Liver (tissue), 9 donors: ENCODE measurements around the gene MECR. TPM values are rescaled to one million over a fixed set of nuclear protein-coding genes. Genes with fewer than 3 reads are reported as not detected.

Experiments
- DNase-seq: peaks from one replicate; pipeline ENCODE4 v3.0.0-alpha.2; 2017; ENCODE audit warnings: low spot score
- H3K27ac ChIP-seq, 2 donors: one replicate each; pipeline ENCODE4 v1.7.0; 2013; ENCODE audit warnings: inconsistent platforms in 2 of 2, low read length in 2 of 2, control low read depth in 1 of 2, low read depth in 1 of 2, mild to moderate bottlenecking in 1 of 2
- H3K27me3 ChIP-seq, 4 donors: one replicate each; pipeline versions ENCODE4 v1.6.1 to v1.7.0; 2013; ENCODE audit warnings: low read length in 3 of 4, inconsistent platforms in 1 of 4, mild to moderate bottlenecking in 1 of 4, moderate library complexity in 1 of 4; ENCODE audit not compliant: control insufficient read depth in 4 of 4, insufficient read depth in 4 of 4
- H3K36me3 ChIP-seq, 4 donors: one replicate each; pipeline versions ENCODE4 v1.6.1 to v1.7.0; 2013; ENCODE audit warnings: low read length in 3 of 4, mild to moderate bottlenecking in 3 of 4, low read depth in 1 of 4, moderate library complexity in 1 of 4; ENCODE audit not compliant: control insufficient read depth in 4 of 4, insufficient read depth in 3 of 4
- H3K4me1 ChIP-seq, 4 donors: one replicate each; pipeline versions ENCODE4 v1.6.1 to v1.7.0; 2013; ENCODE audit warnings: low read length in 3 of 4, mild to moderate bottlenecking in 3 of 4, moderate library complexity in 1 of 4; ENCODE audit not compliant: control insufficient read depth in 4 of 4, insufficient read depth in 4 of 4
- H3K4me3 ChIP-seq, 3 donors: one replicate each; pipeline versions ENCODE4 v1.6.1 to v1.7.0; 2013; ENCODE audit warnings: low read length in 3 of 3, control low read depth in 1 of 3, low read depth in 1 of 3, mild to moderate bottlenecking in 1 of 3
- H3K9ac ChIP-seq, 2 donors: one replicate each; pipeline ENCODE4 v1.7.0; 2013; ENCODE audit warnings: low read length in 2 of 2, mild to moderate bottlenecking in 2 of 2, moderate library complexity in 2 of 2, control low read depth in 1 of 2, low read depth in 1 of 2
- H3K9me3 ChIP-seq, 4 donors: one replicate each; pipeline versions ENCODE4 v1.6.1 to v1.7.0; 2013; ENCODE audit warnings: low read length in 3 of 4; ENCODE audit not compliant: control insufficient read depth in 4 of 4
- ATF3 ChIP-seq: IDR thresholded peaks from 2 replicates; pipeline ENCODE4 v1.6.1; 2016; ENCODE audit warnings: antibody characterized with exemption
- CTCF ChIP-seq: fragments of 150-350 bp; IDR thresholded peaks from 2 replicates; pipeline ENCODE4 v1.5.1; 2017; ENCODE audit warnings: improper control_type of control experiment, low read depth, low read length; ENCODE audit not compliant: missing input control
- EGR1 ChIP-seq, 2 donors: IDR thresholded peaks; 2 replicates each; pipeline ENCODE4 v1.6.1; 2016 to 2018; ENCODE audit warnings: antibody characterized with exemption in 2 of 2, low read depth in 2 of 2
- FOXA1 ChIP-seq: IDR thresholded peaks from 2 replicates; pipeline ENCODE4 v1.6.1; 2016; ENCODE audit warnings: antibody characterized with exemption
- FOXA2 ChIP-seq: IDR thresholded peaks from 2 replicates; pipeline ENCODE4 v1.6.1; 2016; ENCODE audit warnings: antibody characterized with exemption
- GABPA ChIP-seq, 2 donors: IDR thresholded peaks in 1 of 2; conservative IDR thresholded peaks in 1 of 2; 2 replicates each; pipeline ENCODE4 v1.6.1; 2016; ENCODE audit warnings: antibody characterized with exemption in 2 of 2, mild to moderate bottlenecking in 1 of 2, moderate library complexity in 1 of 2
- HNF4A ChIP-seq, 2 donors: conservative IDR thresholded peaks; 2 replicates each; pipeline ENCODE4 v1.6.1; 2016; ENCODE audit warnings: antibody characterized with exemption in 2 of 2, mild to moderate bottlenecking in 2 of 2
- HNF4G ChIP-seq: IDR thresholded peaks from 2 replicates; pipeline ENCODE4 v1.6.1; 2016; ENCODE audit warnings: antibody characterized with exemption
- JUND ChIP-seq, 2 donors: IDR thresholded peaks; 2 replicates each; pipeline ENCODE4 v1.6.1; 2016; ENCODE audit warnings: antibody characterized with exemption in 2 of 2
- MAX ChIP-seq: IDR thresholded peaks from 2 replicates; pipeline ENCODE4 v1.6.1; 2016; ENCODE audit warnings: antibody characterized with exemption
- NR2F2 ChIP-seq: IDR thresholded peaks from 2 replicates; pipeline ENCODE4 v1.6.1; 2016; ENCODE audit warnings: antibody characterized with exemption
- RAD21 ChIP-seq, 2 donors: IDR thresholded peaks; 2 replicates each; pipeline ENCODE4 v1.6.1; 2016; ENCODE audit warnings: antibody characterized with exemption in 2 of 2, mild to moderate bottlenecking in 2 of 2
- RXRA ChIP-seq, 2 donors: IDR thresholded peaks; 2 replicates each; pipeline ENCODE4 v1.6.1; 2017 to 2018; ENCODE audit warnings: antibody characterized with exemption in 2 of 2, mild to moderate bottlenecking in 1 of 2
- SP1 ChIP-seq: IDR thresholded peaks from 2 replicates; pipeline ENCODE4 v1.6.1; 2018; ENCODE audit warnings: antibody characterized with exemption, mild to moderate bottlenecking
- TAF1 ChIP-seq: conservative IDR thresholded peaks from 2 replicates; pipeline ENCODE4 v1.6.1; 2016; ENCODE audit warnings: antibody characterized with exemption, mild to moderate bottlenecking
- YY1 ChIP-seq: IDR thresholded peaks from 2 replicates; pipeline ENCODE4 v1.6.1; 2016; ENCODE audit warnings: antibody characterized with exemption, mild to moderate bottlenecking
- WGBS: extraction: QIAGEN DNeasy Blood & Tissue Kit; methylation state at CpG from one replicate; pipeline ENCODE4 v1.1.7; 2013; 5-methylcytosine and 5-hydroxymethylcytosine counted together
- polyA plus RNA-seq, 2 donors: library from polyadenylated mRNA; stranded (reverse) in 1 of 2; unstranded in 1 of 2; fragments of 200-250 nt in 1 of 2; fragments of >200 nt in 1 of 2; fragmentation: Nextera tagmentation in 1 of 2; extraction: Ambion mirVana in 1 of 2; gene quantifications; one replicate each; pipeline versions ENCODE4 v1.2.1 to v1.2.3, GENCODE V29; 2013 to 2015
- total RNA-seq, 2 donors: library from RNA; depleted of rRNA; stranded (reverse); fragments of >200 nt; gene quantifications; one replicate each; pipeline ENCODE4 v1.2.3, GENCODE V29; 2014
- TF ChIP-seq, protein P1 (sequence below): IDR thresholded peaks from 2 replicates; pipeline ENCODE4 v1.6.1; 2016; ENCODE audit warnings: antibody characterized with exemption, mild to moderate bottlenecking
- TF ChIP-seq, protein P2 (sequence below): IDR thresholded peaks from 2 replicates; pipeline ENCODE4 v1.6.1; 2016; ENCODE audit warnings: antibody characterized with exemption
- donor health status: healthy.
- donor health status: healthy.
- donor health status: healthy.
- donor health status: healthy.
- donor health status: healthy.

Gene MECR
- total and polyA plus RNA-seq, 4 donors, result 7.5 to 19.9 (median 13.2) TPM

DNA sequence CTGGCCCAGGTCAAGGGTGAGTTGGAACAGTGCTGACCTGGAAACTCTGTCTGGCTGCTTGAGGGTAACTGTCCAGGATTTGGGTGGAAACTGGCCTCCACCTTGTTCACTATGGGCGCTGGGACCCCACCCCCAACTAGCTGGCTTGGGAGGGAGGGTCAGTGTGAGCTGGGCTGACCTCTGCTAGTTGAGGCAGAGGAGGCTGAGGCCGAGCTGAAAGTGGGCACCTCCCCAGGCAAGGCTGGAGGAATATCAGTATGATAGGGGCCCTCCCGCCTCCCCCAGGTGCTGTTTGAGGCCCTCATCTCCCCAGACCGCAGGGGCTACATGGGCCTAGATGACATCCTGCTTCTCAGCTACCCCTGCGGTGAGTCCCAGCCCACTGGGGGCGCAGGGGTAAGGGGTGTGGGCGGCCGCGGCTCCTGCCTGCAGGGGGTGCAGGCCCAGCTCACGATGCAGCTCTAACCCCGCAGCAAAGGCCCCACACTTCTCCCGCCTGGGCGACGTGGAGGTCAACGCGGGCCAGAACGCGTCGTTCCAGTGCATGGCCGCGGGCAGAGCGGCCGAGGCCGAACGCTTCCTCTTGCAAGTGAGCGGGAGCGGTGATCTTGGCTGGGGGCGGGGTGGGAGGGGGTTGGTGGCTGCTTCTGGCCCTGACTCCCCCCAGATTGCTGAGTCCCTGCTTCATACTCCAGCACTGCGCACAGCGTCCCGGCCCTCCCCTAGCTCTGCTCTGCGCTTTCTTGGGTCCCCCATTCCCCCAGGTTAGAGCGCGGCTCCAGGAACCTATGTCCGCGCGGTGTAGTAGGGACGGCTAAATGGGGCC is 28.5 kb upstream of the MECR start:
- Histone ChIP-seq H3K4me3 (peak overlapping the region; percentile 58 to 62 (median 62)), H3K9ac (no peak overlapping the region), H3K27me3 (no peaks in the 10 kb centered on the region), H3K27ac (peak overlapping the region in 1 of 2 donors; percentile 69), H3K4me1 (peaks cover 11 to 31% (median 18%) of the 10 kb centered on the region in 4 donors), H3K36me3 (peaks cover 0 to 4% (median 0%) of the 10 kb centered on the region in 4 donors), H3K9me3 (no peaks in the 10 kb centered on the region)
- no peak for DNase-seq
- TF ChIP-seq MAX, result no peak
- TF ChIP-seq FOXA1, result peak; percentile 27
- TF ChIP-seq RXRA (IDR thresholded peaks at IDR 0.05), result peak in 1 of 2 donors; percentile 29
- 9% methylated on average over 38 of the region's 38 CpGs for WGBS

- no peak overlapping the region for H3K9ac ChIP-seq
- peaks cover 11 to 31% (median 18%) of the 10 kb centered on the region in 4 donors for H3K4me1 ChIP-seq
- H3K27me3 ChIP-seq, result no peaks in the 10 kb centered on the region
- H3K4me3 ChIP-seq, result no peak overlapping the region
- H3K27ac ChIP-seq, result peak overlapping the region; percentile 33 to 69
- peak; percentile 63 for DNase-seq
- no peaks in the 10 kb centered on the region for H3K9me3 ChIP-seq
- WGBS, result 67% methylated on average over 16 of the region's 16 CpGs
- peaks cover 0 to 4% (median 0%) of the 10 kb centered on the region in 4 donors for H3K36me3 ChIP-seq
- TF ChIP-seq NR2F2 (peak; percentile 98), ATF3 (peak; percentile 60), EGR1 (IDR thresholded peaks at IDR 0.05; ENCODE audit: low read depth in 2 of 2) (no peak), JUND (IDR thresholded peaks at IDR 0.05) (peak; percentile 82 to 86), YY1 (no peak), SP1 (peak; percentile 95), HNF4G (peak; percentile 91), RAD21 (IDR thresholded peaks at IDR 0.05) (peak in 1 of 2 donors; percentile 55), RXRA (IDR thresholded peaks at IDR 0.05) (peak; percentile 100), FOXA2 (no peak), CTCF (no peak), GABPA (IDR thresholded peaks at IDR 0.05 in 1 of 2, conservative IDR thresholded peaks at IDR 0.05 in 1 of 2) (no peak), MAX (no peak), TAF1 (no peak), HNF4A (conservative IDR thresholded peaks at IDR 0.05) (peak; percentile 97 to 99), FOXA1 (no peak)
- TF ChIP-seq, protein P1, sequence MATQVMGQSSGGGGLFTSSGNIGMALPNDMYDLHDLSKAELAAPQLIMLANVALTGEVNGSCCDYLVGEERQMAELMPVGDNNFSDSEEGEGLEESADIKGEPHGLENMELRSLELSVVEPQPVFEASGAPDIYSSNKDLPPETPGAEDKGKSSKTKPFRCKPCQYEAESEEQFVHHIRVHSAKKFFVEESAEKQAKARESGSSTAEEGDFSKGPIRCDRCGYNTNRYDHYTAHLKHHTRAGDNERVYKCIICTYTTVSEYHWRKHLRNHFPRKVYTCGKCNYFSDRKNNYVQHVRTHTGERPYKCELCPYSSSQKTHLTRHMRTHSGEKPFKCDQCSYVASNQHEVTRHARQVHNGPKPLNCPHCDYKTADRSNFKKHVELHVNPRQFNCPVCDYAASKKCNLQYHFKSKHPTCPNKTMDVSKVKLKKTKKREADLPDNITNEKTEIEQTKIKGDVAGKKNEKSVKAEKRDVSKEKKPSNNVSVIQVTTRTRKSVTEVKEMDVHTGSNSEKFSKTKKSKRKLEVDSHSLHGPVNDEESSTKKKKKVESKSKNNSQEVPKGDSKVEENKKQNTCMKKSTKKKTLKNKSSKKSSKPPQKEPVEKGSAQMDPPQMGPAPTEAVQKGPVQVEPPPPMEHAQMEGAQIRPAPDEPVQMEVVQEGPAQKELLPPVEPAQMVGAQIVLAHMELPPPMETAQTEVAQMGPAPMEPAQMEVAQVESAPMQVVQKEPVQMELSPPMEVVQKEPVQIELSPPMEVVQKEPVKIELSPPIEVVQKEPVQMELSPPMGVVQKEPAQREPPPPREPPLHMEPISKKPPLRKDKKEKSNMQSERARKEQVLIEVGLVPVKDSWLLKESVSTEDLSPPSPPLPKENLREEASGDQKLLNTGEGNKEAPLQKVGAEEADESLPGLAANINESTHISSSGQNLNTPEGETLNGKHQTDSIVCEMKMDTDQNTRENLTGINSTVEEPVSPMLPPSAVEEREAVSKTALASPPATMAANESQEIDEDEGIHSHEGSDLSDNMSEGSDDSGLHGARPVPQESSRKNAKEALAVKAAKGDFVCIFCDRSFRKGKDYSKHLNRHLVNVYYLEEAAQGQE, result peak; percentile 60
- TF ChIP-seq, protein P2, sequence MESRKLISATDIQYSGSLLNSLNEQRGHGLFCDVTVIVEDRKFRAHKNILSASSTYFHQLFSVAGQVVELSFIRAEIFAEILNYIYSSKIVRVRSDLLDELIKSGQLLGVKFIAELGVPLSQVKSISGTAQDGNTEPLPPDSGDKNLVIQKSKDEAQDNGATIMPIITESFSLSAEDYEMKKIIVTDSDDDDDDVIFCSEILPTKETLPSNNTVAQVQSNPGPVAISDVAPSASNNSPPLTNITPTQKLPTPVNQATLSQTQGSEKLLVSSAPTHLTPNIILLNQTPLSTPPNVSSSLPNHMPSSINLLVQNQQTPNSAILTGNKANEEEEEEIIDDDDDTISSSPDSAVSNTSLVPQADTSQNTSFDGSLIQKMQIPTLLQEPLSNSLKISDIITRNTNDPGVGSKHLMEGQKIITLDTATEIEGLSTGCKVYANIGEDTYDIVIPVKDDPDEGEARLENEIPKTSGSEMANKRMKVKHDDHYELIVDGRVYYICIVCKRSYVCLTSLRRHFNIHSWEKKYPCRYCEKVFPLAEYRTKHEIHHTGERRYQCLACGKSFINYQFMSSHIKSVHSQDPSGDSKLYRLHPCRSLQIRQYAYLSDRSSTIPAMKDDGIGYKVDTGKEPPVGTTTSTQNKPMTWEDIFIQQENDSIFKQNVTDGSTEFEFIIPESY, result no peak
These were observed 27.6 kb upstream of the MECR start for GRCh38 chr1:29258189-29258975.
